ENCODE measurements around the gene HOXD3.

- TF ChIP-seq CTCF (IDR thresholded peaks at IDR 0.05; ENCODE audit: borderline replicate concordance, extremely low read depth, low read length, poor library complexity, severe bottlenecking), result no peak
- TF ChIP-seq EZH2 (IDR thresholded peaks at IDR 0.05; ENCODE audit: borderline replicate concordance, low read depth, low read length, severe bottlenecking), result no peak
These were observed 7.6 kb upstream of the HOXD3 start for GRCh38 chr2:176149481-176149938.
